ENCODE measurements around the gene POGLUT2.

DNA sequence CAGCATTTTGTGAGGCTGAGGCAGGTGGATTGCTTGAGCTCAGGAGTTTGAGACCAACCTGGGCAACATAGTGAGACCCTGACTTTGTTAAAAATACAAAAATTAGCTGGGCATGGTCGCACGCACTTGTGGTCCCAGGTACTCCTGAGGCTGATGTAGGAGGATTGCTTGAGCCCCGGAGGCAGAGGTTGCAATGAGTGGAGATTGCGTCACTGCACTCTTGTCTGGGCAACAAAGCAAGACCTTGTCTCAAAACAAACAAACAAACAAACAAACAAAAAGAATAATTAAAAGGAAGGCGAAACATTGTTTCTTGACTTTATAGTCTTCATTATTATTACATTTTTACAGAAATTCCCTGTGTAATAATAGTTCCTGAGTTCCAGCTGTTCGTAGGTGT lies 16.0 kb upstream of the POGLUT2 start:
- TF ChIP-seq CTCF (IDR thresholded peaks at IDR 0.05; ENCODE audit: low read depth, low read length, missing input control) (no peak), FOXA2 (IDR thresholded peaks at IDR 0.05) (no peak), YY1 (IDR thresholded peaks at IDR 0.05) (no peak), HNF4A (conservative IDR thresholded peaks at IDR 0.05) (no peak), GABPA (IDR thresholded peaks at IDR 0.05 in 1 of 2, conservative IDR thresholded peaks at IDR 0.05 in 1 of 2) (no peak), JUND (IDR thresholded peaks at IDR 0.05) (no peak), RAD21 (IDR thresholded peaks at IDR 0.05) (no peak), ZBTB33 (IDR thresholded peaks at IDR 0.05) (no peak), TAF1 (conservative IDR thresholded peaks at IDR 0.05) (no peak), SP1 (IDR thresholded peaks at IDR 0.05) (no peak), REST (IDR thresholded peaks at IDR 0.05) (no peak), RXRA (IDR thresholded peaks at IDR 0.05) (no peak)
- TF ChIP-seq, protein P1, sequence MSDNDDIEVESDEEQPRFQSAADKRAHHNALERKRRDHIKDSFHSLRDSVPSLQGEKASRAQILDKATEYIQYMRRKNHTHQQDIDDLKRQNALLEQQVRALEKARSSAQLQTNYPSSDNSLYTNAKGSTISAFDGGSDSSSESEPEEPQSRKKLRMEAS (IDR thresholded peaks at IDR 0.05), result no peak

Measured in liver (tissue), 3 donors.